Trophoblast cell (in vitro differentiated cells and primary cell): ENCODE measurements around the gene CRTAP.

Source experiments
- DNase-seq, 2 donors: peaks; one replicate each; pipeline ENCODE4 v3.0.0-alpha.2; 2016
- H2AFZ ChIP-seq: 2 replicates; pipeline ENCODE4 v1.6.1; 2013; ENCODE audit warnings: low read length, moderate library complexity, mild to moderate bottlenecking; ENCODE audit not compliant: insufficient read depth, poor library complexity
- H2AK5ac ChIP-seq: 2 replicates; pipeline ENCODE4 v1.6.1; 2013; ENCODE audit warnings: mild to moderate bottlenecking, low read length
- H2BK120ac ChIP-seq: 2 replicates; pipeline ENCODE4 v1.6.1; 2013; ENCODE audit warnings: low read length, mild to moderate bottlenecking, moderate library complexity; ENCODE audit not compliant: insufficient read depth, poor library complexity
- H2BK12ac ChIP-seq: 2 replicates; pipeline ENCODE4 v1.6.1; 2013; ENCODE audit warnings: mild to moderate bottlenecking, low read length, moderate library complexity
- H2BK5ac ChIP-seq: 2 replicates; pipeline ENCODE4 v1.6.1; 2013; ENCODE audit warnings: low read length, low read depth, moderate library complexity, mild to moderate bottlenecking; ENCODE audit not compliant: poor library complexity
- H3K14ac ChIP-seq: 2 replicates; pipeline ENCODE4 v1.6.1; 2013; ENCODE audit warnings: mild to moderate bottlenecking, low read length
- H3K18ac ChIP-seq: 2 replicates; pipeline ENCODE4 v1.6.1; 2013; ENCODE audit warnings: mild to moderate bottlenecking, low read length
- H3K23ac ChIP-seq: 2 replicates; pipeline ENCODE4 v1.6.1; 2013; ENCODE audit warnings: low read length
- H3K27ac ChIP-seq: 2 replicates; pipeline ENCODE4 v1.5.1; 2013; ENCODE audit warnings: low read depth, mild to moderate bottlenecking, inconsistent platforms, low read length, moderate library complexity
- H3K27me3 ChIP-seq: 2 replicates; pipeline ENCODE4 v1.6.1; 2013; ENCODE audit warnings: inconsistent platforms, mild to moderate bottlenecking, low read length, moderate library complexity; ENCODE audit not compliant: insufficient read depth
- H3K36me3 ChIP-seq, 2 experiments: 1 replicate in 1 of 2; 2 replicates in 1 of 2; pipeline ENCODE4 v1.6.1; 2013; ENCODE audit warnings: low read length in 2 of 2, mild to moderate bottlenecking in 2 of 2, moderate library complexity in 1 of 2; ENCODE audit not compliant: insufficient read depth in 2 of 2, control insufficient read depth in 1 of 2
- H3K4ac ChIP-seq: 2 replicates; pipeline ENCODE4 v1.6.1; 2013; ENCODE audit warnings: low read depth, mild to moderate bottlenecking, low read length, moderate library complexity
- H3K4me1 ChIP-seq, 2 experiments: 1 replicate in 1 of 2; 2 replicates in 1 of 2; pipeline ENCODE4 v1.6.1; 2013; ENCODE audit warnings: low read length in 2 of 2, mild to moderate bottlenecking in 2 of 2, moderate library complexity in 1 of 2; ENCODE audit not compliant: insufficient read depth in 2 of 2, control insufficient read depth in 1 of 2
- H3K4me2 ChIP-seq: 2 replicates; pipeline ENCODE4 v1.6.1; 2013; ENCODE audit warnings: inconsistent platforms, mild to moderate bottlenecking, low read length, moderate library complexity
- H3K4me3 ChIP-seq: 2 replicates; pipeline ENCODE4 v1.5.1; 2013; ENCODE audit warnings: mild to moderate bottlenecking, low read depth, low read length, inconsistent platforms
- H3K79me1 ChIP-seq: one replicate; pipeline ENCODE4 v1.6.1; 2013; ENCODE audit warnings: low read length
- H3K79me2 ChIP-seq: 2 replicates; pipeline ENCODE4 v1.6.1; 2013; ENCODE audit warnings: low read length, mild to moderate bottlenecking; ENCODE audit not compliant: control insufficient read depth, insufficient read depth, poor library complexity
- H3K9ac ChIP-seq: 2 replicates; pipeline ENCODE4 v1.6.1; 2013; ENCODE audit warnings: mild to moderate bottlenecking, low read length
- H3K9me3 ChIP-seq: 2 replicates; pipeline ENCODE4 v1.6.1; 2013; ENCODE audit warnings: low read depth, mild to moderate bottlenecking, control low read depth, inconsistent platforms, low read length; ENCODE audit not compliant: insufficient read depth
- H4K12ac ChIP-seq: 2 replicates; pipeline ENCODE4 v1.6.1; 2013; ENCODE audit warnings: low read depth, mild to moderate bottlenecking, low read length, moderate library complexity
- H4K8ac ChIP-seq: 2 replicates; pipeline ENCODE4 v1.6.1; 2013; ENCODE audit warnings: low read depth, mild to moderate bottlenecking, low read length, moderate library complexity
- H4K91ac ChIP-seq: one replicate; pipeline ENCODE4 v1.6.1; 2013; ENCODE audit warnings: low read depth, mild to moderate bottlenecking, low read length, moderate library complexity
- WGBS: extraction: QIAGEN DNeasy Blood & Tissue Kit; methylation state at CpG from one replicate; pipeline ENCODE4 v1.1.7; 2013; ENCODE audit warnings: missing lambda C conversion rate; ENCODE audit not compliant: insufficient read length, insufficient coverage; ENCODE audit errors: extremely low coverage; 5-methylcytosine and 5-hydroxymethylcytosine counted together

CRTAP gene

GRCh38 chr3:33111581-33111980, 2.2 kb upstream of the CRTAP start:
- no peak overlapping the region for H3K4me3 ChIP-seq
- peaks cover 5% of the 10 kb centered on the region for H3K79me1 ChIP-seq
- no peak overlapping the region for H3K9ac ChIP-seq
- no peak overlapping the region for H3K4me2 ChIP-seq
- H3K4me1 ChIP-seq = peaks cover 4 to 6% of the 10 kb centered on the region in 2 experiments
- H4K12ac ChIP-seq = no peak overlapping the region
- no peak overlapping the region for H3K23ac ChIP-seq
- no peak overlapping the region for H4K8ac ChIP-seq
- H4K91ac ChIP-seq = no peak overlapping the region
- no peaks in the 10 kb centered on the region for H3K27me3 ChIP-seq
- H3K9me3 ChIP-seq = no peaks in the 10 kb centered on the region
- H2AFZ ChIP-seq = no peak overlapping the region
- no peaks in the 10 kb centered on the region for H3K36me3 ChIP-seq
- H2BK5ac ChIP-seq = no peak overlapping the region
- H3K27ac ChIP-seq = no peak overlapping the region
- no peak overlapping the region for H2BK120ac ChIP-seq
- H3K14ac ChIP-seq = no peak overlapping the region
- H3K4ac ChIP-seq = no peak overlapping the region
- WGBS = no CpG with 5 or more reads among the region's 8 CpGs
- peaks cover 7% of the 10 kb centered on the region for H3K79me2 ChIP-seq
- no peak for DNase-seq
- H3K18ac ChIP-seq = no peak overlapping the region
- H2BK12ac ChIP-seq = no peak overlapping the region
- H2AK5ac ChIP-seq = no peak overlapping the region

DNA sequence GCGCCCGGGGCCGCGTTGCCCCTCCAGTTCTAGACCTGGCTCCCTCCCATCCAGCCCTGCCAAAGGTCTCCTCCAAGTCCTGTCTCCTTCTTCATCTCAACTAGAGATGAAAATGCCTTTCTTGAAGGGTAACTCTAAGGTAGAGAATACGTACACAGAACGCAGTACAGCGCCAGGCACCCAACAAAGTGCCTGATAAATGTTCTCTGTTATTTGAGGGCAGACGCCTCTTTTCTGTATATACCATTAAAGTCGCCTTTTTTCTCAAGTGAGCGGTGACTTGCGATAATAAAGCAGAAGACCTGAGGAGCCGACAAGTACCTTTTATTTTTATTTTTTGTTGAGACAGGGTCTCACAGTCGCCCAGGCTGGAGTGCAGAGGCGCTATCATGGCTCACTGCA, 809 bp downstream of the CRTAP start:
- Histone ChIP-seq H4K8ac (no peak overlapping the region), H3K36me3 (peaks cover 0 to 2% of the 10 kb centered on the region in 2 experiments), H3K9me3 (no peaks in the 10 kb centered on the region), H2BK12ac (no peak overlapping the region), H3K79me2 (peaks cover 7% of the 10 kb centered on the region), H3K14ac (no peak overlapping the region), H3K4ac (no peak overlapping the region), H3K9ac (no peak overlapping the region), H2AK5ac (no peak overlapping the region), H4K91ac (no peak overlapping the region), H2AFZ (peak overlapping the region; percentile 17), H3K23ac (no peak overlapping the region), H2BK120ac (no peak overlapping the region), H3K4me1 (peaks cover 4 to 6% of the 10 kb centered on the region in 2 experiments), H3K79me1 (peaks cover 5% of the 10 kb centered on the region), H2BK5ac (no peak overlapping the region), H4K12ac (no peak overlapping the region), H3K18ac (no peak overlapping the region), H3K4me3 (peak overlapping the region; percentile 84), H3K27ac (no peak overlapping the region), H3K27me3 (no peaks in the 10 kb centered on the region), H3K4me2 (peak overlapping the region; percentile 69)
- DNase-seq = no peak
- WGBS = no CpG with 5 or more reads among the region's 14 CpGs

DNA sequence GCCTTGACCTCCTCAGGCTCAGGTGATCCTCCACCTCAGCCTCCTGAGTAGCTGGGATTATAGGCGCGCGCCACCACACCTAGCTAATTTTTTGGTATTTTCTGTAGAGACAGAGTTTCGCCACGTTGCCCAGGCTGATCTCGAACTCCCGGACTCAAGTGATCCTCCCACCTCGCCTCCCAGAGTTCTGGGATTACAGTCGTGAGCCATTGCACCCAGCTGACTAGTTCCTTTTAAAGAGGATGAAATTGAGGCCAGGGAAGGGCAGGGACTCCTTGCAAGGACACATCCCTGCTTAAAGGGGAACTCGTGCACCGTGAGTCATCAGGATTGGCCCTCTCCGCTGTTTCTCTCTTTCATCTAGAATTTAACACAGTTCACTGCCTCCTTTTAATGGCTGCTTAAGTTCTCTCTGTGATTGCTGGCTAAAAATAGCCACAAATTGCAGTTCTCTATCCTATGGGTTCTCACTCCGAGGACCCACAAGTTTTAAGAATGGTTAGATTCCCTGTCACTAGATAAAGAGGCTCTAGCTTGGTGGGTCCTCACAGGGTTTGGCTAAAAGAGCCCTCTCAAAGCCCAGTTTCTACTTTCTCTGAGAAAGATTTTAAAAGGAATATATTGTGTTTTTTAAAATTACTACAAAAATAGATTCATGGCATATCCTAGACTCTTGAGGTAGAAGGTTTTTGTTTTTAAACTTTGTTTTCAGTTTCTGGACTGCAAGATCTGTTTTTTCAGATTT, 1.4 kb downstream of the CRTAP start:
- H3K27ac ChIP-seq = no peak overlapping the region
- peak; percentile 35 to 63 for DNase-seq
- no peaks in the 10 kb centered on the region for H3K9me3 ChIP-seq
- no peak overlapping the region for H2BK5ac ChIP-seq
- no peak overlapping the region for H2AK5ac ChIP-seq
- no CpG with 5 or more reads among the region's 13 CpGs for WGBS
- H3K27me3 ChIP-seq = no peaks in the 10 kb centered on the region
- H2BK120ac ChIP-seq = peak overlapping the region; percentile 17
- H3K4me2 ChIP-seq = peak overlapping the region; percentile 69
- H2BK12ac ChIP-seq = peak overlapping the region; percentile 38
- H3K79me2 ChIP-seq = peaks cover 7% of the 10 kb centered on the region
- H3K18ac ChIP-seq = no peak overlapping the region
- no peak overlapping the region for H4K91ac ChIP-seq
- H3K4me1 ChIP-seq = peaks cover 4 to 6% of the 10 kb centered on the region in 2 experiments
- H4K8ac ChIP-seq = no peak overlapping the region
- no peak overlapping the region for H3K4me3 ChIP-seq
- no peak overlapping the region for H3K9ac ChIP-seq
- H3K79me1 ChIP-seq = peaks cover 5% of the 10 kb centered on the region
- H3K4ac ChIP-seq = peak overlapping the region; percentile 40
- H3K14ac ChIP-seq = no peak overlapping the region
- H4K12ac ChIP-seq = no peak overlapping the region
- H3K23ac ChIP-seq = no peak overlapping the region
- H2AFZ ChIP-seq = no peak overlapping the region
- peaks cover 0 to 2% of the 10 kb centered on the region in 2 experiments for H3K36me3 ChIP-seq

DNA sequence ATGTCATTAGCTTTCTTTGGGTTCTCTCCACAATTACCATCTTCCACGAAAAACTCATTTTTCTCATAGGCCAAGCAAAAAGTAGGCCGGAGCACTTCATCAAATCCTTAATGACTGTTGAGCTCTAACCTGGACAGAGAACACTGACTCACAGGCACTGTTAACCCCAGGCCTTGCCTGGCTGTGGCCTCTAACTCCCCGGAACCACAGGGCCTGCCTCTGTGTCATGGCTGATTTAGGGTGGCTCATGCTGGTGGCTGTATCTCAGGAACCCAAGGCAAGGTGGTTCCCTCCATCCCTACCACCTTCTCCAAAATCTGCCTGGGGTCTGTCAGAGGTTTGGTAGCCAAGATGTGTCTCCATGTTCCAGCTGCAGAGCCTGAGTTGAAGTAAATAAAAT, 3.6 kb downstream of the CRTAP start:
- no peak overlapping the region for H2BK12ac ChIP-seq

More for the DNA sequence above, 3.6 kb downstream of the CRTAP start:
- Histone ChIP-seq H3K4me1 (peaks cover 4 to 6% of the 10 kb centered on the region in 2 experiments), H4K91ac (no peak overlapping the region), H3K14ac (no peak overlapping the region), H3K4me3 (no peak overlapping the region), H2AFZ (no peak overlapping the region), H3K27ac (no peak overlapping the region), H3K23ac (no peak overlapping the region), H3K9ac (no peak overlapping the region), H3K4me2 (no peak overlapping the region), H3K27me3 (no peaks in the 10 kb centered on the region), H2BK5ac (no peak overlapping the region), H3K9me3 (no peaks in the 10 kb centered on the region), H3K18ac (no peak overlapping the region), H4K8ac (no peak overlapping the region), H2BK120ac (no peak overlapping the region), H3K36me3 (peaks cover 0 to 11% of the 10 kb centered on the region in 2 experiments), H3K79me2 (peaks cover 7% of the 10 kb centered on the region), H3K4ac (no peak overlapping the region), H2AK5ac (no peak overlapping the region), H3K79me1 (peaks cover 5% of the 10 kb centered on the region), H4K12ac (no peak overlapping the region)
- no CpG with 5 or more reads among the region's 3 CpGs for WGBS
- DNase-seq = no peak
